Testis (tissue), 2 donors: ENCODE data around the gene MYLK4.

Source experiments
- CTCF ChIP-seq, 3 experiments: fragments of 450-650 bp in 2 of 3; fragments of 200-600 bp in 1 of 3; sonication (generic) in 1 of 3; IDR thresholded peaks; one replicate each; pipeline ENCODE4 v1.5.1; 2016 to 2019; ENCODE audit warnings: antibody characterized with exemption in 3 of 3, mild to moderate bottlenecking in 2 of 3, moderate library complexity in 1 of 3
- POLR2A ChIP-seq: fragments of 450-650 bp; IDR thresholded peaks from one replicate; pipeline ENCODE4 v1.6.1; 2017; ENCODE audit warnings: antibody characterized with exemption, mild to moderate bottlenecking, moderate library complexity

- no peak for TF ChIP-seq CTCF (IDR thresholded peaks at IDR 0.05)
- no peak for TF ChIP-seq POLR2A
Measured at GRCh38 chr6:2781685-2782355, 31.1 kb upstream of the MYLK4 start.
